H9 (cell line): ENCODE data around the gene WDR81. TPM values are rescaled to one million over a fixed set of nuclear protein-coding genes. Genes with fewer than 3 reads are reported as not detected.
A peak's percentile ranks its signal among the peaks of the same experiment; 100 is the strongest.

ENCODE experiments used
- DNase-seq: peaks from one replicate; pipeline ENCODE4 v3.0.0-alpha.2; 2017
- H2AFZ ChIP-seq: one replicate; pipeline ENCODE4 v1.6.1; 2013; ENCODE audit warnings: mild to moderate bottlenecking, low read length, control low read depth, moderate library complexity
- H2AK5ac ChIP-seq: 2 replicates; pipeline ENCODE4 v1.6.1; 2013; ENCODE audit warnings: low read length, control low read depth, mixed read lengths; ENCODE audit not compliant: insufficient read length
- H2BK120ac ChIP-seq: one replicate; pipeline ENCODE4 v1.6.1; 2013; ENCODE audit warnings: low read depth, mild to moderate bottlenecking, low read length, control low read depth, inconsistent platforms; ENCODE audit not compliant: poor library complexity, severe bottlenecking
- H2BK12ac ChIP-seq: 2 replicates; pipeline ENCODE4 v1.6.1; 2013; ENCODE audit warnings: low read length, control low read depth, mixed read lengths, low read depth; ENCODE audit not compliant: insufficient read length
- H2BK15ac ChIP-seq: 2 replicates; pipeline ENCODE4 v1.6.1; 2013; ENCODE audit warnings: low read depth, low read length, control low read depth
- H2BK20ac ChIP-seq: one replicate; pipeline ENCODE4 v1.6.1; 2013; ENCODE audit warnings: low read depth, mild to moderate bottlenecking, low read length, control low read depth, inconsistent platforms; ENCODE audit not compliant: poor library complexity, severe bottlenecking
- H2BK5ac ChIP-seq: 2 replicates; pipeline ENCODE4 v1.6.1; 2013; ENCODE audit warnings: low read length, control low read depth, mixed read lengths; ENCODE audit not compliant: insufficient read length
- H3K14ac ChIP-seq: 2 replicates; pipeline ENCODE4 v1.6.1; 2013; ENCODE audit warnings: low read length, control low read depth; ENCODE audit not compliant: insufficient read depth
- H3K18ac ChIP-seq: 2 replicates; pipeline ENCODE4 v1.6.1; 2013; ENCODE audit warnings: low read depth, mild to moderate bottlenecking, mixed read lengths, low read length, control low read depth; ENCODE audit not compliant: insufficient read length
- H3K23ac ChIP-seq: 2 replicates; pipeline ENCODE4 v1.6.1; 2013; ENCODE audit warnings: low read length, control low read depth, mixed read lengths, low read depth; ENCODE audit not compliant: insufficient read length
- H3K23me2 ChIP-seq: 2 replicates; pipeline ENCODE4 v1.6.1; 2013; ENCODE audit warnings: low read depth, mild to moderate bottlenecking, mixed read lengths, low read length, control low read depth; ENCODE audit not compliant: insufficient read length, poor library complexity, severe bottlenecking
- H3K27ac ChIP-seq: 2 replicates; pipeline ENCODE4 v1.5.1; 2013; ENCODE audit warnings: low read length, control low read depth, mixed read lengths, low read depth; ENCODE audit not compliant: insufficient read length
- H3K27me3 ChIP-seq: 2 replicates; pipeline ENCODE4 v1.6.1; 2013; ENCODE audit warnings: low read length, control low read depth, inconsistent platforms; ENCODE audit not compliant: insufficient read depth
- H3K4ac ChIP-seq: 2 replicates; pipeline ENCODE4 v1.6.1; 2013; ENCODE audit warnings: low read depth, mild to moderate bottlenecking, control low read depth, inconsistent platforms, low read length, moderate library complexity
- H3K4me1 ChIP-seq: 2 replicates; pipeline ENCODE4 v1.6.1; 2013; ENCODE audit warnings: low read length, control low read depth, inconsistent platforms; ENCODE audit not compliant: insufficient read depth
- H3K4me2 ChIP-seq: 2 replicates; pipeline ENCODE4 v1.6.1; 2013; ENCODE audit warnings: low read length, control low read depth, mixed read lengths; ENCODE audit not compliant: insufficient read length, insufficient read depth
- H3K56ac ChIP-seq: 2 replicates; pipeline ENCODE4 v1.6.1; 2013; ENCODE audit warnings: low read depth, mild to moderate bottlenecking, mixed read lengths, low read length, control low read depth; ENCODE audit not compliant: insufficient read length
- H3K79me1 ChIP-seq: 2 replicates; pipeline ENCODE4 v1.6.1; 2013; ENCODE audit warnings: low read depth, mild to moderate bottlenecking, moderate library complexity, low read length, control low read depth, inconsistent platforms; ENCODE audit not compliant: insufficient read depth, poor library complexity, severe bottlenecking
- H3K79me2 ChIP-seq: 2 replicates; pipeline ENCODE4 v1.6.1; 2013; ENCODE audit warnings: low read length, control low read depth, inconsistent platforms; ENCODE audit not compliant: insufficient read depth
- H3K9ac ChIP-seq: 2 replicates; pipeline ENCODE4 v1.6.1; 2013; ENCODE audit warnings: low read length, control low read depth, mixed read lengths; ENCODE audit not compliant: insufficient read length; ENCODE audit errors: extremely low read depth
- H3K9me3 ChIP-seq: one replicate; pipeline ENCODE4 v1.6.1; 2013; ENCODE audit warnings: low read depth, low read length, inconsistent platforms; ENCODE audit not compliant: control insufficient read depth
- H3T11ph ChIP-seq: one replicate; pipeline ENCODE4 v1.6.1; 2013; ENCODE audit warnings: mild to moderate bottlenecking, low read length, control low read depth, inconsistent platforms
- H4K20me1 ChIP-seq: one replicate; pipeline ENCODE4 v1.6.1; 2013; ENCODE audit not compliant: control insufficient read depth, insufficient read length, insufficient read depth
- H4K5ac ChIP-seq: 2 replicates; pipeline ENCODE4 v1.6.1; 2013; ENCODE audit warnings: low read depth, mild to moderate bottlenecking, mixed read lengths, low read length, control low read depth; ENCODE audit not compliant: insufficient read length
- H4K8ac ChIP-seq: replicated peaks from 2 replicates; pipeline ENCODE4 v1.6.1; 2013; ENCODE audit warnings: low read length, control low read depth, mixed read lengths, low read depth; ENCODE audit not compliant: insufficient read length
- H4K91ac ChIP-seq: 2 replicates; pipeline ENCODE4 v1.6.1; 2013; ENCODE audit warnings: low read depth, mild to moderate bottlenecking, moderate library complexity, mixed read lengths, low read length, control low read depth; ENCODE audit not compliant: insufficient read length
- H3K27ac Mint-ChIP-seq, 3 experiments: 2 replicates in 2 of 3; 3 replicates in 1 of 3; pipeline ENCODE4 v1.8.0; 2020 to 2021; ENCODE audit warnings: mixed read lengths in 3 of 3, mild to moderate bottlenecking in 1 of 3, moderate library complexity in 1 of 3
- H3K27me3 Mint-ChIP-seq: 2 replicates; pipeline ENCODE4 v1.8.0; 2021; ENCODE audit warnings: low read depth, mild to moderate bottlenecking, moderate library complexity, mixed read lengths
- H3K36me3 Mint-ChIP-seq, 3 experiments: 2 replicates in 2 of 3; 3 replicates in 1 of 3; pipeline ENCODE4 v1.8.0; 2020 to 2021; ENCODE audit warnings: low read depth in 3 of 3, mixed read lengths in 3 of 3; ENCODE audit not compliant: insufficient read depth in 1 of 3
- H3K4me1 Mint-ChIP-seq, 2 experiments: 2 replicates each; pipeline ENCODE4 v1.8.0; 2020; ENCODE audit warnings: mixed read lengths in 2 of 2
- H3K4me3 Mint-ChIP-seq, 2 experiments: 2 replicates in 1 of 2; 3 replicates in 1 of 2; pipeline ENCODE4 v1.8.0; 2020 to 2021; ENCODE audit warnings: mild to moderate bottlenecking in 2 of 2, mixed read lengths in 2 of 2, moderate library complexity in 1 of 2
- H3K9me3 Mint-ChIP-seq, 2 experiments: 2 replicates in 1 of 2; 3 replicates in 1 of 2; pipeline ENCODE4 v1.8.0; 2020; ENCODE audit warnings: mild to moderate bottlenecking in 2 of 2, mixed read lengths in 2 of 2, moderate library complexity in 1 of 2
- CTCF ChIP-seq: fragments of 200-600 bp; sonication (generic); conservative IDR thresholded peaks from 3 replicates; pipeline ENCODE4 v1.8.0; 2021; ENCODE audit warnings: antibody characterized with exemption, mild to moderate bottlenecking
- WGBS: extraction: QIAGEN DNeasy Blood & Tissue Kit; methylation state at CpG from one replicate; pipeline ENCODE4 v1.1.7; 2013; ENCODE audit warnings: missing lambda C conversion rate, low lambda C conversion rate, mixed read lengths; ENCODE audit not compliant: insufficient read length; ENCODE audit errors: extremely low coverage; 5-methylcytosine and 5-hydroxymethylcytosine counted together
- total RNA-seq: library from RNA; stranded (reverse); gene quantifications from 2 replicates; pipeline ENCODE4 v1.2.1, GENCODE V29; 2021

WDR81 gene
- total RNA-seq, 1 experiment from 2014 or later = 20.2 TPM

GRCh38 chr17:1783271-1783670 lies 58.8 kb downstream of the WDR81 start:
- H3K4me1 Mint-ChIP-seq = no peaks in the 10 kb centered on the region
- Histone ChIP-seq H3K27me3 (no peaks in the 10 kb centered on the region), H3K4me1 (no peaks in the 10 kb centered on the region), H3K23ac (no peak overlapping the region), H3K9ac (no peak overlapping the region), H3K4me2 (no peak overlapping the region), H3K18ac (no peak overlapping the region), H3K14ac (no peak overlapping the region), H2AFZ (no peak overlapping the region), H4K20me1 (no peaks in the 10 kb centered on the region), H2AK5ac (no peak overlapping the region), H2BK5ac (no peak overlapping the region), H2BK12ac (no peak overlapping the region), H3K56ac (no peak overlapping the region), H3K9me3 (no peaks in the 10 kb centered on the region), H3K79me1 (no peaks in the 10 kb centered on the region), H2BK120ac (no peak overlapping the region), H4K8ac (no peak overlapping the region), H3T11ph (no peak overlapping the region), H3K4ac (no peak overlapping the region), H4K5ac (no peak overlapping the region), H3K23me2 (no peaks in the 10 kb centered on the region), H4K91ac (no peak overlapping the region), H2BK20ac (no peak overlapping the region), H2BK15ac (no peak overlapping the region), H3K79me2 (no peaks in the 10 kb centered on the region), H3K27ac (no peak overlapping the region)
- H3K9me3 Mint-ChIP-seq = no peaks in the 10 kb centered on the region
- no CpG with 5 or more reads among the region's 19 CpGs for WGBS
- DNase-seq = no peak
- H3K27me3 Mint-ChIP-seq = no peaks in the 10 kb centered on the region
- TF ChIP-seq CTCF = no peak
- H3K4me3 Mint-ChIP-seq = no peak overlapping the region
- peaks cover 31 to 77% (median 73%) of the 10 kb centered on the region in 3 experiments; a peak in 6 of 7 replicates for H3K36me3 Mint-ChIP-seq
- H3K27ac Mint-ChIP-seq = peak overlapping the region; percentile 2 to 82 (median 44); a peak in 4 of 7 replicates
